Upper lobe of left lung (tissue), 6 donors: ENCODE measurements around the gene TMEM41B. TPM values are rescaled to one million over a fixed set of nuclear protein-coding genes. Genes with fewer than 3 reads are reported as not detected.
A peak's percentile ranks its signal among the peaks of the same experiment; 100 is the strongest.

Experiments used
- ATAC-seq, 2 donors: fragments of 200-7000 bp; cut with Tn5 transposase; one replicate each; pipeline ENCODE4 v1.9.1; 2022; ENCODE audit warnings: mild to moderate bottlenecking in 2 of 2, moderate library complexity in 2 of 2; ENCODE audit not compliant: low FRiP score in 2 of 2
- DNase-seq, 2 donors: peaks; one replicate each; pipeline ENCODE4 v3.0.0-alpha.2; 2019 to 2020
- H3K27ac ChIP-seq, 4 donors: fragments of 200-600 bp; sonication (generic); one replicate each; pipeline ENCODE4 v1.5.1; 2016 to 2019
- H3K27me3 ChIP-seq, 4 donors: fragments of 200-600 bp; sonication (generic); one replicate each; pipeline ENCODE4 v1.5.1; 2017 to 2019
- H3K36me3 ChIP-seq, 4 donors: fragments of 200-600 bp; sonication (generic); one replicate each; pipeline ENCODE4 v1.5.1; 2016 to 2019
- H3K4me1 ChIP-seq, 4 donors: fragments of 200-600 bp; sonication (generic); one replicate each; pipeline ENCODE4 v1.5.1; 2018 to 2019
- H3K4me3 ChIP-seq, 4 donors: fragments of 200-600 bp; sonication (generic); one replicate each; pipeline ENCODE4 v1.5.1; 2017 to 2019; ENCODE audit warnings: mild to moderate bottlenecking in 2 of 4, moderate library complexity in 1 of 4
- H3K9me3 ChIP-seq, 4 donors: fragments of 200-600 bp; sonication (generic); one replicate each; pipeline ENCODE4 v1.5.1; 2018 to 2019
- EP300 ChIP-seq, 4 donors: sonication (generic); formaldehyde crosslinking; IDR thresholded peaks; one replicate each; pipeline ENCODE4 v1.5.1; 2017; ENCODE audit warnings: antibody characterized with exemption in 4 of 4, control low read depth in 2 of 4
- POLR2A ChIP-seq, 4 donors: fragments of 450-650 bp; IDR thresholded peaks; one replicate each; pipeline ENCODE4 v1.5.1; 2016 to 2017; ENCODE audit warnings: antibody characterized with exemption in 4 of 4, mild to moderate bottlenecking in 2 of 4
- POLR2AphosphoS5 ChIP-seq, 2 donors: sonication (generic); formaldehyde crosslinking; IDR thresholded peaks; one replicate each; pipeline ENCODE4 v1.5.1; 2017; ENCODE audit warnings: antibody characterized with exemption in 2 of 2
- WGBS, 2 donors: methylation state at CpG; one replicate each; pipeline ENCODE4 v1.1.5; 2017 to 2018; 5-methylcytosine and 5-hydroxymethylcytosine counted together
- total RNA-seq, 6 donors: library from RNA; depleted of rRNA in 4 of 6; stranded (reverse); fragments of >200 nt in 4 of 6; gene quantifications; one replicate each; pipeline versions ENCODE4 v1.1.0 to v1.2.1, GENCODE V29; 2016 to 2021
- TF ChIP-seq, protein P1 (sequence below), 6 experiments: fragments of 450-650 bp in 4 of 6; fragments of 200-600 bp in 2 of 6; sonication (generic) in 2 of 6; IDR thresholded peaks; one replicate each; pipeline ENCODE4 v1.5.1; 2016 to 2019; ENCODE audit warnings: antibody characterized with exemption in 6 of 6
- donor health status: DM: no; HTN: no; CAD: no; lungs with moderate emphysema.
- donor health status: DM: no; HTN: yes; CAD: no; lungs with severe emphysema.

Gene TMEM41B
- total RNA-seq, 6 donors from 2014 or later = 61.7 to 114 (median 88.5) TPM

DNA sequence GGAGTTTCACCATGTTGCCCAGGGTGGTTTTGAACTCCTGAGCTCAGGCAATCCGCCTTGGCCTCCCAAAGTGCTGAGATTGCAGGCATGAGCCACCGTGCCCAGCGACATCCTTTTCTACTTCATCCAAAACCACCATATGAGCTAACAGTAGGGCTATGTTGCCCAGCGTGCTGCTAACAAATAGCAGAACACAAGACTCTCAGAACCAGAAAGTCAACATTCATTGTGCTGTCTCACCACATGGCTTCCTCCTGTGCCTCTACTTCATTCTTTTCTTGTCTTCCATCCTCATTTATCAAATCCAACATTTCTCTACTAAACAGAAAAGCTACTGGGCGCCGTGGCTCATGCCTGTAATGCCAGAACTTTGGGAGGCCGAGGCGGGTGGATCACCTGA, 37.2 kb downstream of the TMEM41B start:
- Histone ChIP-seq H3K27ac (no peak overlapping the region), H3K27me3 (no peaks in the 10 kb centered on the region), H3K4me3 (no peak overlapping the region), H3K9me3 (no peaks in the 10 kb centered on the region), H3K36me3 (peaks cover 0 to 12% (median 2%) of the 10 kb centered on the region in 4 donors), H3K4me1 (peaks cover 5 to 20% (median 6%) of the 10 kb centered on the region in 4 donors)
- 93 to 97% methylated on average over 8 of the region's 8 CpGs for WGBS, 2 donors
- ATAC-seq = no peak
- no peak for DNase-seq
- TF ChIP-seq POLR2AphosphoS5 (IDR thresholded peaks at IDR 0.05) (no peak), EP300 (IDR thresholded peaks at IDR 0.05) (no peak), POLR2A (IDR thresholded peaks at IDR 0.05) (no peak)
- TF ChIP-seq, protein P1, sequence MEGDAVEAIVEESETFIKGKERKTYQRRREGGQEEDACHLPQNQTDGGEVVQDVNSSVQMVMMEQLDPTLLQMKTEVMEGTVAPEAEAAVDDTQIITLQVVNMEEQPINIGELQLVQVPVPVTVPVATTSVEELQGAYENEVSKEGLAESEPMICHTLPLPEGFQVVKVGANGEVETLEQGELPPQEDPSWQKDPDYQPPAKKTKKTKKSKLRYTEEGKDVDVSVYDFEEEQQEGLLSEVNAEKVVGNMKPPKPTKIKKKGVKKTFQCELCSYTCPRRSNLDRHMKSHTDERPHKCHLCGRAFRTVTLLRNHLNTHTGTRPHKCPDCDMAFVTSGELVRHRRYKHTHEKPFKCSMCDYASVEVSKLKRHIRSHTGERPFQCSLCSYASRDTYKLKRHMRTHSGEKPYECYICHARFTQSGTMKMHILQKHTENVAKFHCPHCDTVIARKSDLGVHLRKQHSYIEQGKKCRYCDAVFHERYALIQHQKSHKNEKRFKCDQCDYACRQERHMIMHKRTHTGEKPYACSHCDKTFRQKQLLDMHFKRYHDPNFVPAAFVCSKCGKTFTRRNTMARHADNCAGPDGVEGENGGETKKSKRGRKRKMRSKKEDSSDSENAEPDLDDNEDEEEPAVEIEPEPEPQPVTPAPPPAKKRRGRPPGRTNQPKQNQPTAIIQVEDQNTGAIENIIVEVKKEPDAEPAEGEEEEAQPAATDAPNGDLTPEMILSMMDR (IDR thresholded peaks at IDR 0.05) = no peak

DNA sequence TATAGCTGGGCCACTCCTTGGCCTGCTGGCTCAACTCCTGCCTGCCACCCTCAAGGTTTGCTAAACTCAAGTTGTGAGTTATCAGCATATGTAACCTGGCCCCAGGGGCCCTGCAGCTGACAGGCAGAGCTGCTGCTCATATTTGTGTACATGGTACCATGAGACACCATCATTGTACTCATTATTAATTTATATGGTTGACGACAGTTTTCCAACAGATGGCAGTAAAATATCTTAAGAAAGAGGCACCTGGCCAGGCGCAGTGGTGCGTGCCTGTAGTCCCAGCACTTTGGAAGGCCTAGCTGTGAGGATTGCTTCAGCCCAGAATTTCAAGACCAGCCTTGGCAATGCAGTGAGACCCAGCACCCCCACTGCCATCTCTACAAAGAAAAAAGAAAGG, 37.8 kb downstream of the TMEM41B start:
- Histone ChIP-seq H3K27ac (no peak overlapping the region), H3K4me3 (no peak overlapping the region), H3K36me3 (peaks cover 0 to 9% (median 2%) of the 10 kb centered on the region in 4 donors), H3K4me1 (peaks cover 5 to 20% (median 6%) of the 10 kb centered on the region in 4 donors), H3K9me3 (no peaks in the 10 kb centered on the region), H3K27me3 (no peaks in the 10 kb centered on the region)
- DNase-seq (no peak), ATAC-seq (no peak)
- 93 to 95% methylated on average over 3 of the region's 3 CpGs for WGBS, 2 donors
- TF ChIP-seq, protein P1 (IDR thresholded peaks at IDR 0.05) = no peak
- TF ChIP-seq EP300 (IDR thresholded peaks at IDR 0.05) (no peak), POLR2A (IDR thresholded peaks at IDR 0.05) (no peak), POLR2AphosphoS5 (IDR thresholded peaks at IDR 0.05) (no peak)

DNA sequence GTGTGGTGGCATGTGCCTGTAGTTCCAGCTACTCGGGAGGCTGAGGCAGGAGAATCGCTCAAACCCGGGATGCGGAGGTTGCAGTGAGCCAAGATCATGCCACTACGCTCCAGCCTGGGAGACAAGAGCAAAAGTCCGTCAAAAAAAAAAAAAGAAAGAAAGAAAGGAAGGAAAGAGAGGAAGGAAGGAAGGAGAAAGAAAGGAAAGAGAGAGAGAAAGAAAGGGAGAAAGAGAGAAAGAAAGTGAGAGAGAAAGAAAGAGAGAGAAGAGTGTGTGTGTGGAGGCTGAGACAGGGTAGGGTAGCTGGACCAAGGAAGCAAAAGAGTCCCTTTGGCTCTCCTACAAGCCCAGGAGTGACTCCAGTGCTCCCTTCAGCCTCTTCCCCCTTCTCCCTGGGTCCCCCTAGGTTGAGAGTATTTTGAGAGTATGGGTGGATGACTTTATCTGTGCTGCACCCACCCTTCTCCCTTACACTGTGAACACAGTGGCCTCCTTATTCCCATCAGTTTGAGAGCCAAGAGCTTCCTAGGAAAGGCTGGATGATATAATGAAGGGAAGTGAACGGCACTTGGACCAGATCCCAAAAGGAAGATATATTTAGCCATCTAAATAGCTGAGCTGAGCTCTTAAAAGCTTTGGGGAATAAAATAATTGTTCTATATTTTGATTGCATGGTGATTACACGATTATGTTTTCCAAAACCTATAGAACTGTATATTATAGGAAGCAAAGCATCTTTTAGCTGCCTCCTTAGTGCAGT, 39.7 kb downstream of the TMEM41B start:
- ATAC-seq = peak in 1 of 2 donors; percentile 12
- H3K36me3 ChIP-seq = peaks cover 0 to 3% (median 0%) of the 10 kb centered on the region in 4 donors
- H3K27me3 ChIP-seq = no peaks in the 10 kb centered on the region
- TF ChIP-seq, protein P1 (IDR thresholded peaks at IDR 0.05) = no peak
- no peak for DNase-seq
- WGBS, 2 donors = 75 to 77% methylated on average over 8 of the region's 8 CpGs
- no peak overlapping the region for H3K4me3 ChIP-seq
- peak overlapping the region in 2 of 4 donors; percentile 9 to 77 for H3K27ac ChIP-seq
- H3K4me1 ChIP-seq = peaks cover 0 to 12% (median 6%) of the 10 kb centered on the region in 4 donors
- H3K9me3 ChIP-seq = no peaks in the 10 kb centered on the region

DNA sequence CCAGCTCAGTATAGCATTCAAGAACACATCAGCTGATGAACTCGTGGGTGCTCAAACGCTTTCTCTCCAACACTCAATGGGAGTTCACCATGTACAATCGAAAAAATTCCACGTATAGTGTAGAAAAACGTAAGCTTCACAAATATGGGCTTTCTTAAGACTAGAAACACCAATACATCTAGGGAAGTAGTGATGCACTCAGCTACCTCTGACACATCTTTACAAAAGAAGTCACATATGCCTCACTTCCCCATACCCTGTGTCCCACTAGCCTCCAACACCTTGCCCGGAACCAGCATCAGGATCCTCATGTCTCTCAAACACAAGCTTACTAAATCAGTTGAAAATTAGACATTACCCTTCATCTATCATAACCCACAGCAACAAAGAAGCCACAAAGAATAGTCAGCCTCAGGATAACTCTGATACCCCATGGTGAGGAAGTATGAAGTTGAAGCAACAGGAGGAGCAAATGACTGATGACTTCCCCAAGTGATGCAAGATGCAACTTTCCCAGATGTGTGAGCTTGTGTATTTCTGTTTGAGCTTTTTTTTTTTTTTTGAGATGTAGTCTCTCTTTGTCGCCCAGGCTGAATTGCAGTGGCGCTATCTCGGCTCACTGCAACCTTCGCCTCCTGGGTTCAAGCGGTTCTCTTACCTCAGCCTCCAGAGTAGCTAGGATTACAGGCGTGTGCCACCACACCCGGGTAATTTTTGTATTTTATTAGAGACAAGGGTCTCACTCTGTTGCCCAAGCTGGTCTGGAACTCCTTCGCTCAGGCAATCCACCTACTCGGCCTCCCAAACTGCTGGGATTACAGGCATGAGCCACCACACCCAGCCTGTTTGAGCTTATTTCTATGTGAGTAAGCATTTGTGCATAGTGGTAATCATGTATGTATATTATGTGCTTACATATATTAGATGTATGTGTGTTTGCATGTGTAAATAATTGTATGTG, 40.7 kb downstream of the TMEM41B start:
- H3K27me3 ChIP-seq = no peaks in the 10 kb centered on the region
- DNase-seq (no peak), ATAC-seq (peak; percentile 72 to 73)
- peaks cover 0 to under 1% (median 0%) of the 10 kb centered on the region in 4 donors for H3K36me3 ChIP-seq
- no peaks in the 10 kb centered on the region for H3K9me3 ChIP-seq
- peak overlapping the region; percentile 29 to 77 (median 54) for H3K27ac ChIP-seq
- H3K4me3 ChIP-seq = no peak overlapping the region
- WGBS, 2 donors = 81 to 87% methylated on average over 15 of the region's 15 CpGs
- TF ChIP-seq POLR2A (IDR thresholded peaks at IDR 0.05) (no peak), EP300 (IDR thresholded peaks at IDR 0.05) (no peak)
- peaks cover 0 to 12% (median 6%) of the 10 kb centered on the region in 4 donors for H3K4me1 ChIP-seq

DNA sequence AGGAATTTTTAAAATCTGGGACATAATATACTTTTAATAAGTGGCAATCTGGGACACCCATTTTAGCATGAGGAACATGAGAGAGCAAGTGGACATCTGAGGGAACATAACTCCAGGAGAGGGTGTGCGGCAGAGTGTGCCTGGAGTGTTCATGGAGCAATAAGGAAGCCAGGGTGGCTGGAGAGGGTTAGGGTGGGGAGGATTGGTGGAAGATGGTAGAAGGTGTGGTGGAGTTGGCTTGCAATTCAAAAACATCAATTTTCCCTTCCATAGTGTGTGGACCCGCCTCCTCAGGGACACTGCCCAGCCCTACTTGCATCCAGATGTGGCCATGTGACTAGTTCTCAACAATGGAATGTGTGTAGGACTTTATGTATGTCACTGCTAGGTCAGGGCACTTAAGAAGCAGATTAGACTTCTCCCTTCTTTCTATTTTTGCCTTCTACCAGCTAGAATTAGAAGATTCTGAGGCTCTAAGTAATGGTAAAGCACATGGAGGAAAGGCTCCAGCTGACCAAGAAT, 44.8 kb downstream of the TMEM41B start:
- H3K4me3 ChIP-seq = no peak overlapping the region
- H3K36me3 ChIP-seq = no peaks in the 10 kb centered on the region
- no peaks in the 10 kb centered on the region for H3K27me3 ChIP-seq
- no peaks in the 10 kb centered on the region for H3K9me3 ChIP-seq
- peaks cover 0 to 20% (median 5%) of the 10 kb centered on the region in 4 donors for H3K4me1 ChIP-seq
- no peak overlapping the region for H3K27ac ChIP-seq
- WGBS, 2 donors = 82 to 89% methylated on average over 2 of the region's 2 CpGs
- ATAC-seq (no peak), DNase-seq (peak in 1 of 2 donors; percentile 12)
- TF ChIP-seq, protein P1 (IDR thresholded peaks at IDR 0.05) = no peak
